ENCODE measurements around the gene CNKSR3.

The CNKSR3 gene

DNA sequence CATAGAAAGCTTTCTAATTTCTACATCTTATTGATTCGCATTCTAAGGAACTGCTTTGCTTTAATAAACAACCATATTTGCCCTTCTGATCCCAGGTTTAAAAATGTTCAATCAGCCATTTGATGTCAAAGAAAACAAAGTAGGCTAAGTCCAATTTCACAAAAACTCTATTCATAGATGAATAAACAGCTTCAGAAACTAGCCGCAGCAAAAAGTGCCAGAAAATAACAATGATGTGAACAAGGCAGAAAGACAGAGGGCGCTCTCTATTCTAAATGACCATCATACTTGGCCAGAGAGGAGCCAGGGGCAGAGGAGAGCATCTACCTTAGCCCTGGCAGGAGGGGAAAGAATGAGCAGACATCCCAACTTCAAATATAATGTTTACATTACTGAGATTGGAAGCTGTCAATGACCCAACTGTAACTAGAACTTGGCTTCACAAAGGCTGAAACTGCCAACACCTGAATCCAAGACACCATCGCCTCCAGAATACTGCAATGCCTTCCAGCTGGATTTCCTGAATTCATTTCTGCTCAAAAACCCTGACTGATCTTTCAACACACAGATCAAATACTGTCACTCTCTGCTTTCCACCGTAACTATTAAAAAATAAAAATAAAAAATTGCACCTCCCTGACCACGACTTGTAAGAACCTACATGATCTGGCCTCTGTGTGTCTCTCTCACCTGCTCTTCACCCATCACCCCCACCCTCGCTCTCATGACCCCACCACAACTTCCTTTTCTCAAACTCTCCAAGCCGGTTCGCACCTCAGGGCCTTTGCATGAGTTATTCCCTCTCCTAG, 9.5 kb downstream of the CNKSR3 start:
- DNase-seq: no peak

DNA sequence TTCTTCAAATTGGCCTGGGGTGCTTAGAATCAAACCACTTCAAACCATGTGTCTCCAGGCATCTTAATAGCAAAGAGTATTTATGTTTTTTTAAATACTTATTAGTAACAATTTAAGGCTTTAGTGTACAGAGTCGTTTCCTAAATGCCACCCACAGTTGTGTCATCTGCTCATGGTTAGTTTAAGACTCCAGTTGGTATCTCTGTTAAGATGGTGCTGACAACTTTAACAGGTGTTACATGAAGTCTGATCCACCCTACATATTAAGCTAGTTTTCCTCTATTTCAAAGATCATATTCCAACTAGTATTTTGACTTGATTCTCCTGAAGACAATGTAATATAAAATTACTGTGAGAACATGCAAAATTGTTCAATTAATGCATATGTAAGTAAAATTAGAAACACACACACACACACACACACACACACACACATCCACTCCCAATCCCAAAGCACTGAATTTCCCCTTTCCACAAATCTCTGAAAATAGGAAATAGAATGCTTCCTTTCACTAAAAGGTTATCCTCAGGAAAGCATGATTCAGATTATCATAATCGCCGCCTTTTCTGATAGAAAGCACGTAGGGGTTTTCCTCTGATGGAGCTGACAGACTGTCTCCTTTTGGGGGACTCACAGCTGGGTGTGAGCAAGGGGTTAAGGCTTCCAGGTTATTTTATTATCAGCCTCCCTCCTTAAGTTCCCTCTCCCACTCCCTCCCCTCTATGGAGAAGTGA, 10.5 kb downstream of the CNKSR3 start:
- DNase-seq: no peak

DNA sequence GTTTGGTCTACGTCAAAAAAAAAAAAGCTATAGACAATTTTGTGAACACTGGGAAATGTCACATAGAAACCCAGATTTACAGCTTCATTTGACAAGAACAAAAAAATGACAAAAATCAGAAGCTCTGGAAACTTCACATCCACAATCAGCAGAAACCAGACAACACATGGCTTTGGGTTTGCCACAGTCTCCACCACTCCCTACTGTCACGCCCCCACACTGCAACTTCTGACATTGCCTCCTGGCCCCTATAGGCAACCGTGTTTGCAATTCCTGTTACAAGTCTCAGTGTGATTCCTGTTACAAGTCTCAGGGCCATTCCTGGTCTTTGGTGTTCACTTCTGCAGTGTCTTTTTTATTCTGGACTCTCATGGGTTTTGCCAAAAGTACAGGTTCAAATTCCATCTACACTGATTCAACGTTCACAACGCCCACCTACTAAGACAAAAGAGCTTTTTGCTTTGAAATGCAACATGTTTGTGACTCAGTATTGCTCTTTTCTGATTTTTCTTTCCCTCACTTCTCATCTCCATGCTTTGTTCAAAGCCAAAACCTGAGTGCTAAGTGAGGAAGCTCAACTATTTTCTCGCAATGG, 12.0 kb downstream of the CNKSR3 start:
- no peak for DNase-seq

DNA sequence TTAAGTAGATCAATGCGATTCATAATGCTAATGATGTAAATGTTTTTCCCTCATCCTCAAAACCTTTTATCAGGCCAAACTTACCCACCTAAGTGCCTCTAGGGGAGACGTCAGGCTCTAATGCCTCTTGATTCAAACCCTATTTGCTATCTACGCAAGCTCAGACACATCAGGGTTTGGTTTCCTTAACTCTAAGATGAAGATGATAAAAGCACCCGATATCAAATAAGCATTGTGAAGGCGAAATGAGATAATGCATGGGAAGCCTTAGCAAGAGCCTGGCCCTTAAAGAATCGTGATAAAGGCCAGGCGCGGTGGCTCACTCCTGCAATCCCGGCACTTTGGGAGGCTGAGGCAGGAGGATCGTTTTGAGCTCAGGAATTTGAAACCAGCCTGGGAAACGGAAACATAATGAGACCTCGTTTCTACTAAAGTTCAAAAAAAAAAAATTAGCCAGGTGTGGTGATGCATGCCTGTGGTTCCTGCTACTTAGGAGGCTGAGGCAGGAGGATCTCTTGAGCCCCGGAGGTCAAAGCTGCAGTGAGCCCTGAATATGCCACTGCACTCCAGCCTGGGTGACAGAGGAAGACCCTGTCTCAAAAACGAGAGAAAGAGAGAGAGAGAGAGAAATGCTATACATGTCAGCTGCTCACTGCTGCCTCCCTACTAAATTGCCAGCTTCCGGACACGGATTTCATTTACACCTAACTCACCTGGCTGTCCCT, 13.5 kb downstream of the CNKSR3 start:
- DNase-seq: no peak

DNA sequence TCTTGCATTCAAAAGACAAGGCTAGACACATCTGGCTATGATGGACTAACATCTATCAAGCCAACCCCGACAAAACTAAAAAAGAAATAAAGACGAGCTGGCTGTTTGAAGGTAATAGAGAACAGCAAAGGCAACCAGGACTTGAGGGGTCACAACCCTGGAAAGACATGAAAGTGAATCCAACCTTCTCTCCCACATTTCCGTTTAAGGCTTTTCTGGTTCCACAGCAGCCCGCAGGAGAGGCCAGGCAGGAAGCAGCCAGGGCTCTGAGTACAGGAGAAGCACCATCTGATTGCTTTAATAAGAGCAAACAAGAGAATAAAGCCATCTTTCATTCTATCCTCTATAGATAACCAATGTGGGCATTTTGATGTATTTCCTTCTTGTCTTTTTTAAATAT, 14.3 kb downstream of the CNKSR3 start:
- DNase-seq: no peak

DNA sequence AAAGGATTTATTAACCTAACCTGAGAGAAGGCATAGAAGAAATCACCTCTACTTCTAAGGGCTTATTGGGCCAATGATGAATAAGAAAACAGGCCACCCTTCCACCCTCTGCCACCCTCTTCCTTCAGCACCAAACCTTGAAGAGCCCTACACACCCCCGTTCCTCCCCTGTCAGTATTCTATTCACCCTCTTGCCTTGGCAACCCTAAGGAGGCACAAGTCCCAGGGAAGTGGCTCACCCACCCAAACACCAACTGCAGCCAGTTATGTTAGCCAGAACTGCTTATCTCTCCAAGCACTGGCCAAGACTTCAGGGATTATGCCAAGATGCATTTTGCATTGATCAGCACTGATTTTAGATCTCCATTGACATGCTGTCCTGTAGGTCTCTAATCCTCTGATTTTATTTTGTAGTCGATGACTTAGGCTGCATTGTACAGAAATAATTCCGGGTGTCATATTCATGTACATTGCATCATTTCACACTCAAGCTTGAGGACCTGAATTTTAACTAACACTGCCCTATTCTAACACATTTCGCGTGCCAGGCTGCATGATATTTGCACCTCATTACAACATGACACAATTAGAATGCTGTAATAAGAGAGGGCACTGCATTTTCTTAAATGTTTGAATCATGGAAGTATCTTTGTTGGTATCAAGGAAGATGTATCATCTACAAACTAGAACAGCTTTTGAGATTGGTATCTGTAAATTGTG, 15.7 kb downstream of the CNKSR3 start:
- DNase-seq: no peak

DNA sequence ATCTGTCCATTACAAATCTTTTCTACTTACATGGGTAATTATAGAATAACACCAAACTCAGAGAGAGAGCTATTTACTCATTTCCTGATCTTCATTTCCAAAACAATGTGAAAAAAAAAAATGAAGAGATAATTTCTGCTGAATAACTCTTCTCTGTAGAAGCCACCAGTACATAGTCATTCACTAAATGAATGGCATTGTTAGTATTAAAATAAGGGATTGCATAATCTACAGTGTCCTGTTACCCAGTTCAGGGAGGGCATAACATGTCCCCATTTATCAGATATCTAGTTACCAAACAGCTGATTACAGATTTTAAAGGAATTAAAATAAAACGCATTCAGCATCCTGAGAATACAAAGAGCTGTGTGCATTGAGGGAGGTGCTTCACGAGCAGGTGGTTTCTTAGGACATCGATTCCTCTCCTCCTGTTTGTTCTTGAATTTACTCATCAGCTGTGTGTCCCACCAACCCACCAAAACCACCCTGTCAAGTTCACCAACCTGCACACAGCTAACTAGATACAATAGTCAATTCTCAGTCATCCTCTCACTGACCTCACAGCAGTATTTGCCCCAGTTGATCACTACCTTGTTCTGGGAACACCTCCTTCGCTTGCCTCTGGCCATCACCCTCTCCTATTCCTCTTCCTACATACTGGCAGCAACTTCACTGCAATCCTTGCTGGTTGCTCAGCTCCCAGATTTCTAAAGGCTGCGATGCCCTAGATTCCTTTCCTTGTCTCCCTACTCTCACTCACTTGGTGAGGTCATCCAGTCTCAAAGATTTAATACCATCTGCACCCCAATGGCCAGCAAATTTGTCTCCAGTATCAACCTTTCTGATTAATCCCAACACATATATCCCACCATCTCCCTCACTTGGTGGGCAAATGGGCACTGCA, 18.7 kb downstream of the CNKSR3 start:
- no peak for DNase-seq

DNA sequence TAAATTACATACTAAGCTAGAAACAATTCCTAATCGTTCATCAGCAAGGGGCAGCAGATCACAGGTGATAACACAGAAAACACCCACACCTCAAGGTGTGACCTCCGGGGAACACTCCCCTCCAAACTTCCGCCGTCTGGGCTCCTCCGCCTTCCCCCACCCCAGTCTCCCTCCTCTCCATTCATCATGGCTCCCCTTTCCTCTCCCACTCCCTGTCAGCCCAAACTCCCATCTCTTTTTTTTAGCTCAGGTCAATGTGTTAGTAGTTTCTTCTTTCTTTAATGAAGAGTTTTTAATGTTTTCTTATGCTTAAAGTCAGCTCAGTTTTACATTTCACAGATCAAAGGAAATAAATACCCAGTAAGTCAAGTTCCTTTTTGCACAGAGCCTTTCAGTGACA, 20.7 kb downstream of the CNKSR3 start:
- no peak for DNase-seq

DNA sequence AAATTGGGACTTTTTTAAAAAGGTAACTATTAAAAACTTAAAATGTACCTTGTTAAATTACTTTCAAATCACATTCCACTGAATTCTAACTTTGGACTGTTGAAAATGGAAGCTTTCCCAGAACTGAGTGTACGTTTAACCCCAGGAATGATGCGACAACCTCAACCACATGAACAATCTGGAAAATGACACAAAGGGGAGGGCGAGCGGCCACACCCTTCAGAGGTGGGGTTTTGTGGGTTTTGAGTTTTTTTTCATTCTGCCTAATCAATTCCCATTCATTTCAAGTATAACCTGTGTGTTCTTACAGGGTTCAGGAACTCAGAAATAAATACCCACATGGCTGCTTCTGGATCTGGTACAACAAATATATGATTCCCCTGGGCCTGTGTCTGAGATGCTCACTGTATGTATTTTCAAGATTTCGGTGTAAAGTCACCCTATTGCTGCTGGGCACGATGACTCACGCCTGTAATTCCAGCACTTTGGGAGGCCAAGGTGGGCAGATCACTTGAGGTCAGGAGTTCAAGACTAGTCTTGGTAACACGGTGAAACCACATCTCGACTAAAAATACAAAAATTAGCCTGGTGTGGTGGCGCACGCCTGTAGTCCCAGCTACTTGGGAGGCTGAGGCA, 21.6 kb downstream of the CNKSR3 start:
- DNase-seq: no peak

DNA sequence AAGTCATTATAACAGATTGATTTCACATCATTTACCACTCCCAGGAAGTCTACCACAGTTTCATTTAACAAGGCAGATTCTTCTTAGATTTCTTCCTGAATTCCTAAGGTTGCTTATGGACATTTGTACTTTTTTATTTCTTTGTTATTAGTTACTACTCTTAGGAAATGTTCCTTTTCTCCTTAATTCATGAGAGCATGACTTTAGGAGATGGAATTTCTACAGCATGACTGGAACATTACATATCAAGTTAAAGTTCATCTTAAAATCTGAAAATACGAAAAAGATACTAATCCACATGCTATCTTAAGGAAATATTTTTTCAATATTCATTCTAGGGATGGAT, 22.3 kb downstream of the CNKSR3 start:
- no peak for DNase-seq

DNA sequence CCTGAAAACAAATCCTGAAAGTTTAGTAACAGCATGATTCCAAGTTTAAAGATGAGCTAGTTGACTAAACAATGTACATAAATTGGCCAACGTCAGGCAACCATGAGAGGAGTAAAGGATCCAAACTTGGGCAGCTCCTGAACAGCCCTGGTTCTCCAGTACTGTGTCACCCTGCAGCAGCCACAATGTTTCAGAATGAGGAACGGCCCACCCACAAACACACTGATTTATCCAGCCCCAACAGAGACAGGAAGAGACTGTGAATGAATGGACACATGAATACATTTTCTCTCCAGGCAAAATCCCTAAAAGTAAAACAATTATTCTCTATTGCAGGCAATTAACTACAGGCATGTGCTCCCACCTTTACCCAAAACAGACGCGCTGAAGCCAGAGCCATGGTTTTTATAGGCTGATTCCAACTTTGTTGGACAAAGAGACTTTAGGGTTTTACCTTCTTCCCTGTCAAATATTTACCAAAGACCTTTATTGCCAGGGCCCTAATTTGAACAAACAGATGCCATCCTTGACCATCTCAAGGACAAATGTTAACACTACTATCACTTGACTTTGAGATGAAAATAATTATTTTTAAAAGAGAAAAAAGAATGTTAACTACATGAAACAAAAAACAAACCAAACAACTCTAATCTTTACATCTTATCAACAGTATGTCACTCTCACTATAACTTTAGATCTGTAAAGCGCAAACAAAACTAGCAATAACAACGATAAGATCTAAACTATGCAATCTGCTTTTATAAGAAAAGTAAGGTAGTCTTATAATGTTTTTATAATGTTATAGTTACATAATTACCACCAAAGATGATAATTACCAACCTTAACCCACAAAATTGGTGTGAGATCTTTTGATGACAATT, 22.9 kb downstream of the CNKSR3 start:
- DNase-seq: no peak

DNA sequence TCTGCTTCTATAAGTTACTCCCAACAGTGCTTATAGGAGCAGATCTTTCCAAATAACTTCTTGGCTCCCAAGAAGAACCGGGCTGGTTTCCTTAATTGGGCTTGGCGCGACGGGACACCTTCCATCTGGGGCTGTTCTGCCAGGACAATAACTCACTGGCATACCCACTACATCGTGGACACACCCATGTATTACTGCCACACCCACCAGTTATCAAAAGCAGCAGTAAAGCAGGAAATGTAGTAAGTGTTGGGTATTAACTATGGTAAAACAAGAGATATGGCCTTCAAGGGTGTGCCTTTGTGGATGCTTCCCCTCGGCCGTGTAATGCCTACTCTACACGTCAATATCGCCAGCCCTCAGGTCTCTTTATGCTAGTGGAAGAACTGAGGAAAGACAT, 24.7 kb downstream of the CNKSR3 start:
- no peak for DNase-seq

DNA sequence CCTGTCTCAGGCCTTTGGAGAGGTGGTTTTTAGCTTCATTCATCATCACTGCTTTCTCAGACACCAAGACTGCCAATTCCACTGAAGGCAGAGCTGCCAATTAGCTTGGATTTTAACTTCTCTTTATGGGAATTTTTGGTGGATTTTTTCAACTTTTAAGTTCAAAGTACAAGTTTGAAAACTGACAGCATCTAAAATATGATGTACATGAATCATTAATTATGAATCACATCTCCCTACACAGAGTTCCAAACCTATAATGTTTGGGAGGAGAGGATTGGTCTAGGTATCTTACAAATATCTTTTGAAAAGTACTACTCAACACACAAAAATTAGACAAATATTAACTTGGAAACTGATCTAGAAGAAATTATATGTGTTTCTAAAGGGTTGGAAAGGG, 25.5 kb downstream of the CNKSR3 start:
- DNase-seq: no peak

DNA sequence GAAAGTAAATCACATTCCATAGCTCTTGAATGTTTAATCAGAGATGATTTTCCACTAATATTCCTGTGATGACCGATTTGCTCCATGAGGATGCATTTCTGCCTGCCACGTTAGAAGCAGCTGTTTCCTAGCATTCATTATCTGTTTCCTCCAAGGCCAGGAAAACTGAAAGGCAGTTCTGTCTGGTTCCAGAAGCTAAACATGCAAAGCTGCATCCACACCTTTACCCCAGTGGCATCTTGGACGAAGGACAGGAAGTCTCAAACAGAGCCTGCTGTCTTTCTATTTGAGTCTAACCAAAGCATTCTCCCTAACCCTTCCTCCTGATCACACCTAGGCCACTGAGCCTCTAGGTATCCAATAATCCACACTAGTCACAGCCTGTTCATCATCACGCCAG, 27.6 kb downstream of the CNKSR3 start:
- no peak for DNase-seq

DNA sequence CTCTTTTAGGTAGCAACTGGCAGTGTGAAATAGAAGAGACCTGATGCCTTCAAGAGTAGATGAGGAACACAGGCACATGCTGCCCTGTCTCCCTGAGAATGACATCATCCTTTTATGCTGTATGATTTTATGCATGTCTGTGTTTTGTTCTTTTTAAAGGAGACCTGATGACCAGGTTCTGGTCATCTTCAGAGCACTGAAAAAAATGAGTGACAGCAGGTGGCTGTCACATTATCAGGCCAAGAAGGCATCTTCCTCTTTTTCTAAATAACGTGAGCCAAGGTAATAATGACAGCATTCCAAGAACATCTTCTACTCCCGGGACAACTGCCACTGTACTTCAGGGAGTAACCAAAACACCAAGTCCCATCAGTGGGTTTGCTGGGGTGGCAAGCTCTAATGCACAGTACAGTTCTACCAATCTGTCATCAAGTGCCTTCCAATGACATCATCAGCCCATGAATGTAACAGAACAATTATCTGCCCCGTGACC, 28.9 kb downstream of the CNKSR3 start:
- DNase-seq: no peak

DNA sequence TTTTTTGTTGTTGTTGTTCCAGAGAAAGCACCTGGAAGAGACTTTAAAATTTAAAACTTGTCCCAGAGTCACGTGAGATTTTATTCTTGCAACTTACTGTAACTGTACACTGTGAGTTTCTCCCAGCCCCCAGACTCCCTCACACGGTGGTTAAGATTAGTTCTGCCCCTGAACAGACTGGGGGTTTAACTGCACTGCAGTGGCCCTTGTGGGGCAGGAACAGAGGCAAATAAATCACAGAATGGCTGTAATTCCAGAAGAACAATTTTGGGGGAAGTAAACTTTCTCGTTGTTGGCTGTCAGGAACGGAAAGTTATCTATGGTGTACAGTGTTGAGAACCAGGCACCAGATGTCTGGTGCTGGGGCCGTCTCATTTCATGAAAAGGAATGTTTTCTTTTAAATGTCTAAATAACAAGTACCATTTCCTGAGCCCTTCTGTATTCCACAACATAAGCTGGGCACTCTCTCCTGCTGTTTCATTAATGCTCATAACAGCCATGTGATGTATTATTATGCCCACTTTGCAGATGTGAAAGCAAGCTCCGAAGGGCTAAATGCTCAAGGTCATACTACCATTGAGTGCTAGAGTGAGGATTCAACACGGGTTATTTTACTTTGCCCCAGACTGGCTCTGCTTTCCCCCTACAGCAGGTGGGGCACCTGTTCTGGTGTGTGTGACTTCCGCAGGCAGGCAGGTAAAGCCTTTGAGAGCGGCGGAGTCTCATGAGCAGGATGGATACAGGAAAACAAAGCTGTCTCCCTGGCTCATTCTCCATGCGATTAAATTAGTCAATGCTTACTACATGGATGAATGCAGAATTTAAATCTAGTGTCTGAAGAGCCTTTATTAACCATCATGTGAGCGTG, 30.5 kb downstream of the CNKSR3 start:
- no peak for DNase-seq

DNA sequence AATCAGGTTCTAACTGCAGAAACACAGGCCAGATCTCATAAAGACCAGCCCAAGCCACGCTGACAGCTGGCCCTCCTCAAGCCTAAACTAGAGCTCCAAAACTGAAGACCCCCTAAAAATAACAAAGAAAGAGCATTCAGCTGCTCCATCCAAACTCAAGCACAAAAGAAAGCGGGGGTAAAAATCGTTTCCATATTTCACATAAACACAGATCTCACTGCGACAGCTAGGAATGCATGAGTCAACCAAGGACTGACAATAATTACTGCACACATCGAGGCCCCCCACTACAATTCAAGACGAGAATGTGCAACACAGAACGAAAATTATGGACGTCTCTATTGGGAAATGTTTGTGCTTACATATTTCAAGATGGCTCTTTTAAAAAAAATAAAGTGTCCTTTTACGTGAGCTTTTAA, 31.1 kb downstream of the CNKSR3 start:
- DNase-seq: no peak

DNA sequence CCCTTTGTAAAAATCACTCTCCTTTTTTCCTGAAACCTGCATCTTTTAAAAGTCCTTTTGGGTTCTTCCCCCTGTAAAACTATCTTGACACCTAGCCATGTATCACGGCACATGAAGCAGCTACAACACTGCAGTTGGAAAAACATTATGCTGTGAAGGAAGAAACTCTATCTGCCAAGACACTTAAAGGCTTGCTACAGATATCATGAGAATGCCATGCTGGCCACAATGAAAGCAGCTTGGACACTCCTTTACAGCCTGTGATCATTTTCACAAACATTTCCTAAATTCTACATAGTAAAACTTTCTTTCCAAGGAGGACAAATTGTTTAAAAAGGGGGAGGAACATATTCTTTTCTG, 31.8 kb downstream of the CNKSR3 start:
- DNase-seq: no peak

All from NCI-H1417 treated with DMSO at 0.1 percent for 48 hours (cell line).